BLaER1 (cell line): ENCODE data around the gene ARHGAP45.
"Not testable (repeated sequence)": the region's sequence is repeated elsewhere in the genome, so short reads cannot be mapped to it uniquely, and the experiment has no call there.

Source experiments
- H3K27ac ChIP-seq: shearing (Covaris generic); formaldehyde crosslinking; 2 replicates; pipeline ENCODE4 v1.8.1; 2022
- H3K27me3 ChIP-seq: shearing (Covaris generic); formaldehyde crosslinking; 2 replicates; pipeline ENCODE4 v1.8.1; 2022
- H3K36me3 ChIP-seq: shearing (Covaris generic); formaldehyde crosslinking; 2 replicates; pipeline ENCODE4 v1.8.1; 2022
- H3K4me1 ChIP-seq: shearing (Covaris generic); formaldehyde crosslinking; 2 replicates; pipeline ENCODE4 v1.8.1; 2022
- H3K4me2 ChIP-seq: shearing (Covaris generic); formaldehyde crosslinking; 2 replicates; pipeline ENCODE4 v1.8.1; 2022
- H3K4me3 ChIP-seq: shearing (Covaris generic); formaldehyde crosslinking; 2 replicates; pipeline ENCODE4 v1.8.1; 2022
- H3K9ac ChIP-seq: shearing (Covaris generic); formaldehyde crosslinking; 2 replicates; pipeline ENCODE4 v1.8.1; 2022
- H3K9me3 ChIP-seq: shearing (Covaris generic); formaldehyde crosslinking; 2 replicates; pipeline ENCODE4 v1.8.1; 2022
- H4K20me1 ChIP-seq: shearing (Covaris generic); formaldehyde crosslinking; 2 replicates; pipeline ENCODE4 v1.8.1; 2022
- Cebpa-rat ChIP-seq: shearing (Covaris generic); IDR thresholded peaks from 2 replicates; pipeline ENCODE4 v1.8.1; 2022

ARHGAP45 gene

GRCh38 chr19:1109032-1109551 lies 42.1 kb downstream of the ARHGAP45 start:
- Histone ChIP-seq H3K4me1 (peaks cover 50% of the 10 kb centered on the region), H3K36me3 (peaks cover 66% of the 10 kb centered on the region), H3K9me3 (no peaks in the 10 kb centered on the region)

GRCh38 chr19:1109697-1110671 lies 43.0 kb downstream of the ARHGAP45 start:
- Histone ChIP-seq H4K20me1 (peaks cover 74% of the 10 kb centered on the region), H3K4me2 (no peak overlapping the region), H3K27me3 (no peaks in the 10 kb centered on the region), H3K9ac (no peak overlapping the region), H3K9me3 (no peaks in the 10 kb centered on the region), H3K4me1 (peaks cover 50% of the 10 kb centered on the region), H3K4me3 (no peak overlapping the region), H3K27ac (no peak overlapping the region), H3K36me3 (peaks cover 72% of the 10 kb centered on the region)
- TF ChIP-seq Cebpa-rat = no peak

More at GRCh38 chr19:1109032-1109551, 42.1 kb downstream of the ARHGAP45 start:
- H3K9ac ChIP-seq = no peak overlapping the region
- H3K4me2 ChIP-seq = 0 out of 2 replicates have a peak overlapping the region, but pooled peaks have one; percentile 24
- TF ChIP-seq Cebpa-rat = no peak
- peaks cover 76% of the 10 kb centered on the region for H4K20me1 ChIP-seq
- H3K27me3 ChIP-seq = no peaks in the 10 kb centered on the region
- H3K4me3 ChIP-seq = no peak overlapping the region
- H3K27ac ChIP-seq = no peak overlapping the region

- Histone ChIP-seq H3K36me3 (peaks cover 76% of the 10 kb centered on the region), H3K9ac (0 out of 2 replicates have a peak overlapping the region, but pooled peaks have one; percentile 34), H3K4me3 (no peak overlapping the region), H3K27me3 (no peaks in the 10 kb centered on the region), H4K20me1 (peaks cover 63% of the 10 kb centered on the region), H3K27ac (0 out of 2 replicates have a peak overlapping the region, but pooled peaks have one; percentile 26), H3K9me3 (no peaks in the 10 kb centered on the region), H3K4me1 (peaks cover 43% of the 10 kb centered on the region), H3K4me2 (no peak overlapping the region)
- TF ChIP-seq Cebpa-rat = no peak
These were observed 44.1 kb downstream of the ARHGAP45 start for GRCh38 chr19:1110809-1111640.

GRCh38 chr19:1111641-1112267 lies 44.8 kb downstream of the ARHGAP45 start:
- peaks cover 36% of the 10 kb centered on the region for H3K4me1 ChIP-seq
- no peak overlapping the region for H3K27ac ChIP-seq
- peaks cover 76% of the 10 kb centered on the region for H3K36me3 ChIP-seq
- H3K27me3 ChIP-seq = no peaks in the 10 kb centered on the region
- H3K9me3 ChIP-seq = no peaks in the 10 kb centered on the region
- H4K20me1 ChIP-seq = peaks cover 56% of the 10 kb centered on the region
- TF ChIP-seq Cebpa-rat = no peak
- H3K4me3 ChIP-seq = no peak overlapping the region
- H3K9ac ChIP-seq = no peak overlapping the region
- no peak overlapping the region for H3K4me2 ChIP-seq

GRCh38 chr19:1112268-1113029 lies 45.5 kb downstream of the ARHGAP45 start:
- Histone ChIP-seq H3K36me3 (peaks cover 76% of the 10 kb centered on the region), H3K4me1 (peaks cover 29% of the 10 kb centered on the region), H3K9me3 (no peaks in the 10 kb centered on the region), H3K4me2 (peak overlapping the region; percentile 75; the same call in 1 of the 2 replicates), H3K27ac (peak overlapping the region; percentile 30; the same call in 1 of the 2 replicates), H3K9ac (no peak overlapping the region), H3K4me3 (no peak overlapping the region), H3K27me3 (no peaks in the 10 kb centered on the region), H4K20me1 (peaks cover 49% of the 10 kb centered on the region)
- no peak for TF ChIP-seq Cebpa-rat

- Histone ChIP-seq H4K20me1 (peaks cover 43% of the 10 kb centered on the region), H3K9ac (no peak overlapping the region; the same call in 1 of the 2 replicates), H3K27ac (peak overlapping the region; percentile 30; the same call in 1 of the 2 replicates), H3K9me3 (no peaks in the 10 kb centered on the region), H3K4me2 (peak overlapping the region; percentile 75), H3K36me3 (peaks cover 79% of the 10 kb centered on the region), H3K4me1 (peaks cover 23% of the 10 kb centered on the region), H3K27me3 (no peaks in the 10 kb centered on the region), H3K4me3 (no peak overlapping the region)
- no peak for TF ChIP-seq Cebpa-rat
These were observed 46.3 kb downstream of the ARHGAP45 start for GRCh38 chr19:1113030-1113985.

GRCh38 chr19:1113986-1114483 lies 47.1 kb downstream of the ARHGAP45 start:
- Histone ChIP-seq H3K27ac (no peak overlapping the region), H3K4me1 (peaks cover 18% of the 10 kb centered on the region), H3K27me3 (no peaks in the 10 kb centered on the region), H4K20me1 (peaks cover 37% of the 10 kb centered on the region), H3K4me2 (peak overlapping the region; percentile 75), H3K36me3 (peaks cover 80% of the 10 kb centered on the region), H3K9me3 (no peaks in the 10 kb centered on the region), H3K9ac (no peak overlapping the region; the same call in 1 of the 2 replicates), H3K4me3 (no peak overlapping the region)
- no peak for TF ChIP-seq Cebpa-rat

- not testable (repeated sequence) for H3K27me3 ChIP-seq, H3K9me3 ChIP-seq, H3K9ac ChIP-seq, H3K4me2 ChIP-seq, H3K4me3 ChIP-seq, H3K27ac ChIP-seq
- peaks cover 15% of the 10 kb centered on the region for H3K4me1 ChIP-seq
- H3K36me3 ChIP-seq = peaks cover 82% of the 10 kb centered on the region
- H4K20me1 ChIP-seq = peaks cover 34% of the 10 kb centered on the region
These were observed 47.8 kb downstream of the ARHGAP45 start for GRCh38 chr19:1114728-1115127.
